IMR-90 (cell line): ENCODE results near the gene SASH3. TPM values are rescaled to one million over a fixed set of nuclear protein-coding genes. Genes with fewer than 3 reads are reported as not detected.

Source experiments
- ATAC-seq: fragments of 200-7000 bp; cut with Tn5 transposase; 2 replicates; pipeline ENCODE4 v1.9.1; 2020; ENCODE audit warnings: low read depth, mild to moderate bottlenecking, moderate library complexity
- BruUV-seq: library from RNA; stranded (reverse); fragments of 400-500 nt; replicated peaks from 2 replicates; lab custom pipeline; 2021; lab: Mats Ljungman, UMichigan
- CTCF ChIA-PET: fragments of 300-600 bp; formaldehyde crosslinking; extraction: SDS; loops from one replicate; lab custom pipeline; 2021; ENCODE audit warnings: antibody characterized with exemption; lab: Yijun Ruan, JAX
- POLR2A ChIA-PET: fragments of 300-600 bp; sonication (Branson Sonifier 250); formaldehyde crosslinking; loops from one replicate; lab custom pipeline; 2022; ENCODE audit warnings: antibody characterized with exemption; ENCODE audit not compliant: unreplicated experiment; lab: Charles Lee
- DNase-seq: peaks from one replicate; pipeline ENCODE4 v3.0.0; 2013
- H2AFZ ChIP-seq: replicated peaks from 2 replicates; pipeline ENCODE3; 2013; ENCODE audit warnings: low read length, mild to moderate bottlenecking; ENCODE audit not compliant: poor library complexity
- H2AK5ac ChIP-seq: 2 replicates; pipeline ENCODE4 v1.6.1; 2013; ENCODE audit warnings: low read depth, low read length, inconsistent platforms
- H2AK9ac ChIP-seq: replicated peaks from 2 replicates; pipeline ENCODE3; 2013; ENCODE audit warnings: mild to moderate bottlenecking, low read depth, low read length, moderate library complexity; ENCODE audit not compliant: poor library complexity
- H2BK120ac ChIP-seq: 2 replicates; pipeline ENCODE4 v1.6.1; 2013; ENCODE audit warnings: low read depth, low read length, inconsistent platforms
- H2BK15ac ChIP-seq: 3 replicates; pipeline ENCODE4 v1.6.1; 2013; ENCODE audit warnings: low read depth, low read length, inconsistent platforms
- H2BK20ac ChIP-seq: 2 replicates; pipeline ENCODE4 v1.6.1; 2013; ENCODE audit warnings: low read depth, mild to moderate bottlenecking, inconsistent platforms, low read length, moderate library complexity
- H2BK5ac ChIP-seq: 2 replicates; pipeline ENCODE4 v1.6.1; 2013; ENCODE audit warnings: mild to moderate bottlenecking, low read depth, low read length, inconsistent platforms; ENCODE audit not compliant: poor library complexity, severe bottlenecking
- H3K14ac ChIP-seq: replicated peaks from 2 replicates; pipeline ENCODE4 v1.6.1; 2013; ENCODE audit warnings: low read depth, low read length, inconsistent platforms
- H3K18ac ChIP-seq: 2 replicates; pipeline ENCODE4 v1.6.1; 2013; ENCODE audit warnings: low read depth, low read length, control low read depth
- H3K23ac ChIP-seq: 2 replicates; pipeline ENCODE4 v1.6.1; 2013; ENCODE audit warnings: low read depth, low read length, inconsistent platforms
- H3K27ac ChIP-seq: 2 replicates; pipeline ENCODE4 v1.5.1; 2013; ENCODE audit warnings: mild to moderate bottlenecking, control low read depth, low read length; ENCODE audit not compliant: insufficient read depth
- H3K27me3 ChIP-seq: 2 replicates; pipeline ENCODE4 v1.6.1; 2013; ENCODE audit warnings: low read length; ENCODE audit not compliant: control insufficient read depth, insufficient read depth
- H3K36me3 ChIP-seq: 2 replicates; pipeline ENCODE4 v1.6.1; 2013; ENCODE audit warnings: low read length, mixed read lengths; ENCODE audit not compliant: control insufficient read depth, insufficient read depth
- H3K4ac ChIP-seq: 2 replicates; pipeline ENCODE4 v1.6.1; 2013; ENCODE audit warnings: low read depth, low read length, inconsistent platforms
- H3K4me1 ChIP-seq: 2 replicates; pipeline ENCODE4 v1.6.1; 2013; ENCODE audit warnings: low read length, mixed read lengths; ENCODE audit not compliant: control insufficient read depth, insufficient read depth
- H3K4me2 ChIP-seq: 2 replicates; pipeline ENCODE4 v1.6.1; 2013; ENCODE audit warnings: low read depth, mild to moderate bottlenecking, control low read depth, low read length, moderate library complexity
- H3K4me3 ChIP-seq: 2 replicates; pipeline ENCODE4 v1.5.1; 2013; ENCODE audit warnings: low read depth, mild to moderate bottlenecking, control low read depth, low read length, moderate library complexity; ENCODE audit not compliant: insufficient read depth
- H3K56ac ChIP-seq: 2 replicates; pipeline ENCODE4 v1.6.1; 2013; ENCODE audit warnings: low read length, inconsistent platforms; ENCODE audit not compliant: insufficient read depth; ENCODE audit errors: extremely low read depth
- H3K79me1 ChIP-seq, 2 experiments: 2 replicates each; pipeline ENCODE4 v1.6.1; 2013; ENCODE audit warnings: low read length in 2 of 2, inconsistent platforms in 1 of 2, low read depth in 1 of 2
- H3K9ac ChIP-seq: 2 replicates; pipeline ENCODE4 v1.6.1; 2013; ENCODE audit warnings: low read depth, low read length, control low read depth
- H3K9me1 ChIP-seq: 2 replicates; pipeline ENCODE4 v1.6.1; 2013; ENCODE audit warnings: low read length, inconsistent platforms; ENCODE audit not compliant: insufficient read depth
- H3K9me3 ChIP-seq: 2 replicates; pipeline ENCODE4 v1.6.1; 2013; ENCODE audit warnings: low read length; ENCODE audit not compliant: control insufficient read depth, insufficient read depth
- H4K20me1 ChIP-seq: 2 replicates; pipeline ENCODE4 v1.6.1; 2013; ENCODE audit warnings: low read length, inconsistent platforms; ENCODE audit not compliant: insufficient read depth
- H4K5ac ChIP-seq: 2 replicates; pipeline ENCODE4 v1.6.1; 2013; ENCODE audit warnings: mild to moderate bottlenecking, low read depth, low read length, control low read depth
- H4K8ac ChIP-seq, 2 experiments: 2 replicates each; pipeline ENCODE4 v1.6.1; 2013; ENCODE audit warnings: low read depth in 2 of 2, low read length in 2 of 2, control low read depth in 1 of 2, inconsistent platforms in 1 of 2
- H4K91ac ChIP-seq: 2 replicates; pipeline ENCODE4 v1.6.1; 2013; ENCODE audit warnings: low read depth, low read length, inconsistent platforms; ENCODE audit not compliant: insufficient read depth
- BHLHE40 ChIP-seq: fragments of 150-350 bp; IDR thresholded peaks from 2 replicates; pipeline ENCODE4 v1.6.1; 2016; ENCODE audit warnings: mild to moderate bottlenecking, low read depth, low read length
- CEBPB ChIP-seq: IDR thresholded peaks from 2 replicates; pipeline ENCODE4 v1.6.1; 2012; ENCODE audit warnings: low read depth, low read length, improper control_type of control experiment
- CHD1 ChIP-seq: IDR thresholded peaks from 2 replicates; pipeline ENCODE4 v1.6.1; 2012; ENCODE audit warnings: low read depth, low read length, improper control_type of control experiment
- CTCF ChIP-seq: conservative IDR thresholded peaks from 2 replicates; pipeline ENCODE4 v1.5.1; 2012; ENCODE audit warnings: mild to moderate bottlenecking, low read depth, low read length, improper control_type of control experiment
- FOS ChIP-seq: fragments of 150-350 bp; IDR thresholded peaks from 2 replicates; pipeline ENCODE4 v1.6.1; 2016; ENCODE audit warnings: low read depth, low read length
- MAFK ChIP-seq: IDR thresholded peaks from 2 replicates; pipeline ENCODE4 v1.6.1; 2012; ENCODE audit warnings: low read depth, low read length, improper control_type of control experiment
- MAZ ChIP-seq: IDR thresholded peaks from 2 replicates; pipeline ENCODE4 v1.6.1; 2012; ENCODE audit warnings: low read depth, mild to moderate bottlenecking, low read length, improper control_type of control experiment, moderate library complexity, borderline replicate concordance
- MXI1 ChIP-seq: IDR thresholded peaks from 2 replicates; pipeline ENCODE4 v1.6.1; 2012; ENCODE audit warnings: low read depth, mild to moderate bottlenecking, low read length, moderate library complexity, borderline replicate concordance
- NFE2L2 ChIP-seq: fragments of 150-350 bp; IDR thresholded peaks from 2 replicates; pipeline ENCODE4 v1.6.1; 2016; ENCODE audit warnings: low read depth, mild to moderate bottlenecking, low read length
- POLR2A ChIP-seq: IDR thresholded peaks from 2 replicates; pipeline ENCODE4 v1.6.1; 2012; ENCODE audit warnings: mild to moderate bottlenecking, low read depth, low read length
- RAD21 ChIP-seq: IDR thresholded peaks from 2 replicates; pipeline ENCODE4 v1.6.1; 2012; ENCODE audit warnings: low read length, improper control_type of control experiment
- RCOR1 ChIP-seq: IDR thresholded peaks from 2 replicates; pipeline ENCODE4 v1.6.1; 2012; ENCODE audit warnings: mild to moderate bottlenecking, low read length, improper control_type of control experiment; ENCODE audit not compliant: insufficient replicate concordance
- RFX5 ChIP-seq: IDR thresholded peaks from 2 replicates; pipeline ENCODE4 v1.8.0; 2012; ENCODE audit warnings: low read depth, mild to moderate bottlenecking, low read length, moderate library complexity
- SMC3 ChIP-seq: fragments of 150-350 bp; IDR thresholded peaks from 2 replicates; pipeline ENCODE4 v1.6.1; 2016; ENCODE audit warnings: low read depth, mild to moderate bottlenecking, antibody characterized with exemption, low read length, moderate library complexity
- USF2 ChIP-seq: fragments of 150-350 bp; IDR thresholded peaks from 2 replicates; pipeline ENCODE4 v1.6.1; 2017; ENCODE audit warnings: mild to moderate bottlenecking, antibody characterized with exemption, low read length, low read depth
- WGBS, 2 experiments: methylation state at CpG; one replicate each; pipeline versions ENCODE4 v1.1.5 to v1.1.7; 2013; ENCODE audit warnings: missing lambda C conversion rate in 2 of 2; ENCODE audit not compliant: insufficient read length in 1 of 2; ENCODE audit errors: extremely low coverage in 2 of 2; 5-methylcytosine and 5-hydroxymethylcytosine counted together
- dilution Hi-C: fragments of 300-500 bp; cut with HindIII; formaldehyde crosslinking; loops from one replicate; pipeline ENCODE4 v1.14.3; 2018; ENCODE audit warnings: low sequenced_read_pairs; ENCODE audit not compliant: unreplicated experiment
- in situ Hi-C: fragments of 300-500 bp; cut with MboI; formaldehyde crosslinking; loops from 3 replicates; pipeline ENCODE4 v1.14.3; 2019; ENCODE audit warnings: low sequenced_read_pairs, inconsistent platforms, mixed read lengths
- intact Hi-C: fragments of 100-400 bp; cut with micrococcal nuclease; formaldehyde crosslinking; loops from 2 replicates; pipeline ENCODE4 v1.10.0; 2022
- polyA plus RNA-seq, 3 experiments: library from polyadenylated mRNA; depleted of rRNA; stranded (reverse); fragments of >200 nt; gene quantifications; 2 replicates each; pipeline ENCODE4 v1.2.3, GENCODE V29; 2012; ENCODE audit warnings: low replicate concordance in 1 of 3
- total RNA-seq: library from RNA; depleted of rRNA; stranded (reverse); fragments of >200 nt; gene quantifications from 2 replicates; pipeline ENCODE4 v1.2.3, GENCODE V29; 2012
- TF ChIP-seq, protein P1 (sequence below): fragments of 150-350 bp; IDR thresholded peaks from 2 replicates; pipeline ENCODE4 v1.6.1; 2016; ENCODE audit warnings: low read depth, mild to moderate bottlenecking, low read length, moderate library complexity, borderline replicate concordance

Gene SASH3
- total and polyA plus RNA-seq, 2 of the 4 experiments (the other 2 are of a cell fraction) = not detected

DNA sequence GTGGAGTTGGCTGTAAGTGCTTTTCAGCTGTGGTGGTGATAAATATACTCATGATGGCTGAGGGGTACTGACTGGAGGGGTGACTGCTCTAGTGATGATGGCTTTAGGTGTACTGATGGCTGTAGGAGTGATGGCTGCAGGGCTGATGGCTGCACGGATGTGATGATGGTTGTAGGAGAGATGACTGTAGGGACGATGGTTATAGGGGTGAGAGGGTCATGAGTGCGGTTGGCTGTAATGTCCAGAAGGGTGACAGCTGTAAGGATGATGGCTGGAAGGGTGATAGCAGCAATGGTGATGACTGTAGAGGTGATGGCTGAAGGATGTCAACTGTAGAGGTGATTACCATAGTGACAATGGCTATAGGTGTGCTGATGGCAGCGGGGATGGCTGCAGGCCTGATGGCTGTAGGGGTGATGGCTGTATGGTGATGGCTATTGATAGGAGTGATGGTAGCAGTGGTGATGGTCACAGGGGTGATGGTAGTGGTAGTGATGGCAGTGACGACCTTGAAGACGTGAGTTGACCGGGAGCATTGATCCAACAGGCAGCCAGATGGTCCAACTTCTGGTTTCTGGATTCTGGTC, 570 bp upstream of the SASH3 start:
- dilution Hi-C loops (no loop called here), intact Hi-C loops (no loop called here), in situ Hi-C loops (no loop called here)
- Histone ChIP-seq H2AK5ac (no peak overlapping the region), H2BK20ac (no peak overlapping the region), H3K9ac (no peak overlapping the region), H2BK5ac (no peak overlapping the region), H3K27ac (no peak overlapping the region), H3K4me1 (no peaks in the 10 kb centered on the region), H3K4me2 (no peak overlapping the region), H3K4me3 (no peak overlapping the region), H2AK9ac (no peak overlapping the region), H2AFZ (no peak overlapping the region), H4K91ac (no peak overlapping the region), H4K8ac (no peak overlapping the region), H4K5ac (no peak overlapping the region), H3K9me1 (no peaks in the 10 kb centered on the region), H3K14ac (no peak overlapping the region), H2BK120ac (no peak overlapping the region), H3K18ac (no peak overlapping the region), H3K56ac (no peak overlapping the region), H3K4ac (no peak overlapping the region), H4K20me1 (no peaks in the 10 kb centered on the region), H3K23ac (no peak overlapping the region), H3K36me3 (no peaks in the 10 kb centered on the region), H2BK15ac (no peak overlapping the region), H3K27me3 (peaks cover 20% of the 10 kb centered on the region), H3K79me1 (no peaks in the 10 kb centered on the region), H3K9me3 (peaks cover 3% of the 10 kb centered on the region; the same call in 1 of the 2 replicates)
- ATAC-seq (no peak), DNase-seq (no peak)
- CTCF ChIA-PET = no interaction called here
- BruUV-seq = no TSS peak
- POLR2A ChIA-PET = no interaction called here
- WGBS, 2 experiments = 56% methylated on average over 6 of the region's 7 CpGs; no CpG with 5 or more reads in 1 of the 2 experiments
- no peak for TF ChIP-seq RAD21
- TF ChIP-seq NFE2L2 = no peak
- no peak for TF ChIP-seq USF2
- TF ChIP-seq, protein P1, sequence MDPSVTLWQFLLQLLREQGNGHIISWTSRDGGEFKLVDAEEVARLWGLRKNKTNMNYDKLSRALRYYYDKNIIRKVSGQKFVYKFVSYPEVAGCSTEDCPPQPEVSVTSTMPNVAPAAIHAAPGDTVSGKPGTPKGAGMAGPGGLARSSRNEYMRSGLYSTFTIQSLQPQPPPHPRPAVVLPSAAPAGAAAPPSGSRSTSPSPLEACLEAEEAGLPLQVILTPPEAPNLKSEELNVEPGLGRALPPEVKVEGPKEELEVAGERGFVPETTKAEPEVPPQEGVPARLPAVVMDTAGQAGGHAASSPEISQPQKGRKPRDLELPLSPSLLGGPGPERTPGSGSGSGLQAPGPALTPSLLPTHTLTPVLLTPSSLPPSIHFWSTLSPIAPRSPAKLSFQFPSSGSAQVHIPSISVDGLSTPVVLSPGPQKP = no peak
- TF ChIP-seq RFX5 = no peak
- TF ChIP-seq BHLHE40 = no peak
- no peak for TF ChIP-seq CTCF
- no peak for TF ChIP-seq MXI1
- no peak for TF ChIP-seq MAZ
- no peak for TF ChIP-seq RCOR1
- no peak for TF ChIP-seq FOS
- no peak for TF ChIP-seq SMC3
- no peak for TF ChIP-seq MAFK
- no peak for TF ChIP-seq POLR2A
- no peak for TF ChIP-seq CHD1
- TF ChIP-seq CEBPB = no peak
